WTC11 (cell line): ENCODE measurements around the gene POLDIP3. TPM values are rescaled to one million over a fixed set of nuclear protein-coding genes. Genes with fewer than 3 reads are reported as not detected.

ENCODE experiments used
- ATAC-seq: fragments of 200-7000 bp; cut with Tn5 transposase; 2 replicates; pipeline ENCODE4 v1.10.0; 2021; ENCODE audit warnings: mild to moderate bottlenecking, moderate library complexity
- CTCF ChIA-PET: fragments of 300-600 bp; sonication (Branson Sonifier 250); formaldehyde crosslinking; loops from one replicate; lab custom pipeline; 2021; ENCODE audit warnings: antibody characterized with exemption; lab: Charles Lee
- POLR2A ChIA-PET: fragments of 350-600 bp; sonication (Branson Sonifier 250); formaldehyde crosslinking; loops from one replicate; lab custom pipeline; 2021; ENCODE audit warnings: antibody characterized with exemption; lab: Charles Lee
- DNase-seq: peaks from one replicate; pipeline ENCODE4 v3.0.0; 2021; ENCODE audit warnings: low spot score
- H3K27ac Mint-ChIP-seq: 2 replicates; pipeline ENCODE4 v1.8.0; 2021; ENCODE audit warnings: mixed read lengths
- H3K27me3 Mint-ChIP-seq: 2 replicates; pipeline ENCODE4 v1.8.0; 2021; ENCODE audit warnings: low read depth, mild to moderate bottlenecking, moderate library complexity, mixed read lengths
- H3K36me3 Mint-ChIP-seq: 2 replicates; pipeline ENCODE4 v1.8.0; 2021; ENCODE audit warnings: mixed read lengths
- H3K4me1 Mint-ChIP-seq: 2 replicates; pipeline ENCODE4 v1.8.0; 2022; ENCODE audit warnings: mixed read lengths
- H3K4me3 Mint-ChIP-seq: 2 replicates; pipeline ENCODE4 v1.8.0; 2021; ENCODE audit warnings: mild to moderate bottlenecking, moderate library complexity, mixed read lengths
- H3K9me3 Mint-ChIP-seq: 2 replicates; pipeline ENCODE4 v1.8.0; 2021; ENCODE audit warnings: mixed read lengths
- ARID4B ChIP-seq: sonication (generic); formaldehyde crosslinking; IDR thresholded peaks from 2 replicates; pipeline ENCODE4 v1.8.0; 2023; ENCODE audit warnings: missing genetic modification reagents, mild to moderate bottlenecking, borderline replicate concordance
- CBFB ChIP-seq: sonication (generic); formaldehyde crosslinking; IDR thresholded peaks from 2 replicates; pipeline ENCODE4 v1.8.1; 2022; ENCODE audit warnings: mild to moderate bottlenecking, low read depth, missing genetic modification reagents
- E2F1 ChIP-seq: sonication (generic); formaldehyde crosslinking; IDR thresholded peaks from 2 replicates; pipeline ENCODE4 v1.8.0; 2022; ENCODE audit warnings: mild to moderate bottlenecking, missing genetic modification reagents
- ELF4 ChIP-seq: sonication (generic); formaldehyde crosslinking; IDR thresholded peaks from 2 replicates; pipeline ENCODE4 v1.8.1; 2022; ENCODE audit warnings: low read depth, mild to moderate bottlenecking, moderate library complexity, missing genetic modification reagents
- GABPB1 ChIP-seq: sonication (generic); formaldehyde crosslinking; IDR thresholded peaks from 2 replicates; pipeline ENCODE4 v1.8.1; 2023; ENCODE audit warnings: mild to moderate bottlenecking, missing genetic modification reagents
- HMGA2 ChIP-seq: fragments of 250-450 bp; sonication (Bioruptor Pico); IDR thresholded peaks from 2 replicates; pipeline ENCODE4 v1.4.0; 2021; ENCODE audit warnings: mild to moderate bottlenecking, moderate library complexity
- IRF2 ChIP-seq: sonication (generic); formaldehyde crosslinking; IDR thresholded peaks from 2 replicates; pipeline ENCODE4 v1.8.0; 2022; ENCODE audit warnings: low read depth, missing genetic modification reagents, borderline replicate concordance
- JUN ChIP-seq: sonication (generic); formaldehyde crosslinking; IDR thresholded peaks from 2 replicates; pipeline ENCODE4 v1.8.0; 2023; ENCODE audit warnings: mild to moderate bottlenecking, missing genetic modification reagents
- OVOL2 ChIP-seq: fragments of 250-450 bp; sonication (Bioruptor Pico); IDR thresholded peaks from 2 replicates; pipeline ENCODE4 v1.9.0; 2021; ENCODE audit warnings: mild to moderate bottlenecking, borderline replicate concordance
- PREB ChIP-seq: sonication (generic); formaldehyde crosslinking; IDR thresholded peaks from 2 replicates; pipeline ENCODE4 v1.8.1; 2022; ENCODE audit warnings: mild to moderate bottlenecking, missing genetic modification reagents, moderate library complexity, borderline replicate concordance
- PRRX2 ChIP-seq: fragments of 250-450 bp; sonication (Bioruptor Pico); IDR thresholded peaks from 2 replicates; pipeline ENCODE4 v1.8.0; 2021; ENCODE audit warnings: mild to moderate bottlenecking
- USF1 ChIP-seq: sonication (generic); formaldehyde crosslinking; IDR thresholded peaks from 2 replicates; pipeline ENCODE4 v1.8.0; 2022; ENCODE audit warnings: mild to moderate bottlenecking, missing genetic modification reagents
- USF2 ChIP-seq: sonication (generic); formaldehyde crosslinking; IDR thresholded peaks from 2 replicates; pipeline ENCODE4 v1.8.1; 2023; ENCODE audit warnings: mild to moderate bottlenecking, missing genetic modification reagents, moderate library complexity
- ZBTB43 ChIP-seq: sonication (generic); formaldehyde crosslinking; IDR thresholded peaks from 2 replicates; pipeline ENCODE4 v1.8.1; 2023; ENCODE audit warnings: mild to moderate bottlenecking, missing genetic modification reagents
- ZNF263 ChIP-seq: sonication (generic); formaldehyde crosslinking; IDR thresholded peaks from 2 replicates; pipeline ENCODE4 v1.8.1; 2022; ENCODE audit warnings: low read depth, mild to moderate bottlenecking, moderate library complexity, missing genetic modification reagents
- ZNF423 ChIP-seq: fragments of 250-450 bp; sonication (Bioruptor Pico); IDR thresholded peaks from 2 replicates; pipeline ENCODE4 v2.1.2; 2022; ENCODE audit warnings: mild to moderate bottlenecking, moderate library complexity
- ZNF512 ChIP-seq: sonication (generic); formaldehyde crosslinking; IDR thresholded peaks from 2 replicates; pipeline ENCODE4 v1.8.1; 2022; ENCODE audit warnings: missing genetic modification reagents, borderline replicate concordance
- ZNF671 ChIP-seq: fragments of 250-450 bp; sonication (Bioruptor Pico); IDR thresholded peaks from 2 replicates; pipeline ENCODE4 v1.8.0; 2021; ENCODE audit warnings: mild to moderate bottlenecking
- total RNA-seq: library from RNA; stranded (reverse); gene quantifications from 3 replicates; pipeline ENCODE4 v1.2.3, GENCODE V29; 2021

Gene POLDIP3
- total RNA-seq, 1 experiment from 2014 or later: 73.2 TPM

GRCh38 chr22:42562684-42563083 lies 52.0 kb downstream of the POLDIP3 start:
- no peaks in the 10 kb centered on the region for H3K9me3 Mint-ChIP-seq
- no peaks in the 10 kb centered on the region for H3K36me3 Mint-ChIP-seq
- POLR2A ChIA-PET: no interaction called here
- no peak overlapping the region for H3K4me3 Mint-ChIP-seq
- DNase-seq (no peak), ATAC-seq (no peak)
- peaks cover 47% of the 10 kb centered on the region for H3K27me3 Mint-ChIP-seq
- H3K27ac Mint-ChIP-seq: peak overlapping the region; percentile 9; the same call in 1 of the 2 replicates
- CTCF ChIA-PET: interaction anchor here (0.7 to 2.8 kb wide), 5 partner anchors 11 to 51 kb away, joined by 3 to 15 read pairs (median 7); no protein-coding TSS in a partner anchor
- peaks cover 8% of the 10 kb centered on the region for H3K4me1 Mint-ChIP-seq
- TF ChIP-seq USF1 (CRISPR knock-in tag) (no peak), ZNF263 (CRISPR knock-in tag) (no peak), IRF2 (CRISPR knock-in tag) (no peak), ZBTB43 (CRISPR knock-in tag) (no peak), ZNF423 (CRISPR knock-in tag) (no peak), HMGA2 (CRISPR knock-in tag) (no peak), GABPB1 (no peak), ZNF671 (CRISPR knock-in tag) (no peak)

- no peaks in the 10 kb centered on the region for H3K9me3 Mint-ChIP-seq
- peaks cover 8% of the 10 kb centered on the region for H3K4me1 Mint-ChIP-seq
- no peak for DNase-seq
- peaks cover 47% of the 10 kb centered on the region for H3K27me3 Mint-ChIP-seq
- ATAC-seq: no peak
- CTCF ChIA-PET: interaction anchor here (0.7 to 2.8 kb wide), 5 partner anchors 10 to 50 kb away, joined by 3 to 15 read pairs (median 7); no protein-coding TSS in a partner anchor
- no peaks in the 10 kb centered on the region for H3K36me3 Mint-ChIP-seq
- H3K4me3 Mint-ChIP-seq: no peak overlapping the region
- H3K27ac Mint-ChIP-seq: peak overlapping the region; percentile 9; the same call in 1 of the 2 replicates
- TF ChIP-seq USF1 (CRISPR knock-in tag) (no peak), OVOL2 (no peak)
- POLR2A ChIA-PET: no interaction called here
Measured at GRCh38 chr22:42562279-42562678, 52.4 kb downstream of the POLDIP3 start.

- H3K27ac Mint-ChIP-seq: no peak overlapping the region
- ATAC-seq (no peak), DNase-seq (no peak)
- no peaks in the 10 kb centered on the region for H3K36me3 Mint-ChIP-seq
- peaks cover 47% of the 10 kb centered on the region for H3K27me3 Mint-ChIP-seq
- no peaks in the 10 kb centered on the region for H3K9me3 Mint-ChIP-seq
- CTCF ChIA-PET: interaction anchor here (1.0 to 2.8 kb wide), 7 partner anchors 8 to 51 kb away, joined by 4 to 15 read pairs (median 5); no protein-coding TSS in a partner anchor
- POLR2A ChIA-PET: no interaction called here
- H3K4me1 Mint-ChIP-seq: peaks cover 8% of the 10 kb centered on the region
- H3K4me3 Mint-ChIP-seq: no peak overlapping the region
- TF ChIP-seq PRRX2 (CRISPR knock-in tag) (no peak), ELF4 (no peak), ARID4B (CRISPR knock-in tag) (no peak), E2F1 (no peak), ZNF512 (no peak), CBFB (CRISPR knock-in tag) (no peak), JUN (CRISPR knock-in tag) (no peak), PREB (no peak), USF2 (CRISPR knock-in tag) (no peak)
Measured at GRCh38 chr22:42561856-42562255, 52.8 kb downstream of the POLDIP3 start.
